ENCODE results near the gene ZNF536.

GRCh38 chr19:30444253-30444671, 72.1 kb downstream of the ZNF536 start:
- no peak for TF ChIP-seq SMC3 (IDR thresholded peaks at IDR 0.05; ENCODE audit: borderline replicate concordance, low read length)
- no peak for TF ChIP-seq MAX (IDR thresholded peaks at IDR 0.05; ENCODE audit: low read depth, low read length)
- TF ChIP-seq CTCF (IDR thresholded peaks at IDR 0.05 in 2 of 3, conservative IDR thresholded peaks at IDR 0.05 in 1 of 3; ENCODE audit: control insufficient read depth in 2 of 3, extremely low read depth in 1 of 3, insufficient read depth in 1 of 3, low read depth in 3 of 3, low read length in 3 of 3) = no peak
- no peak for TF ChIP-seq NFYB (IDR thresholded peaks at IDR 0.05; ENCODE audit: insufficient read depth, low read depth, low read length)
- TF ChIP-seq TAF1 (IDR thresholded peaks at IDR 0.05; ENCODE audit: borderline replicate concordance, low read depth, low read length) = no peak
- TF ChIP-seq RFX5 (IDR thresholded peaks at IDR 0.05; ENCODE audit: low read depth, low read length) = no peak
- TF ChIP-seq CHD1 (IDR thresholded peaks at IDR 0.05; ENCODE audit: low read depth, low read length) = no peak
- TF ChIP-seq FOXM1 (IDR thresholded peaks at IDR 0.05; ENCODE audit: low read depth, low read length) = no peak
- no peak for TF ChIP-seq CHD4 (IDR thresholded peaks at IDR 0.05)
- TF ChIP-seq CREB1 (IDR thresholded peaks at IDR 0.05; ENCODE audit: low read depth) = no peak
- no peak for TF ChIP-seq POLR2A (IDR thresholded peaks at IDR 0.05; ENCODE audit: low read depth, low read length)
- TF ChIP-seq EZH2 (IDR thresholded peaks at IDR 0.05; ENCODE audit: borderline replicate concordance, control insufficient read depth, low read depth, low read length) = no peak
- no peak for TF ChIP-seq ASH2L (IDR thresholded peaks at IDR 0.05; ENCODE audit: borderline replicate concordance, low read depth)
- TF ChIP-seq POLR2AphosphoS5 (IDR thresholded peaks at IDR 0.05; ENCODE audit: low read length) = no peak
